SHP77 (cell line): ENCODE data around the gene VIPR1.
"Not testable (repeated sequence)": the region's sequence is repeated elsewhere in the genome, so short reads cannot be mapped to it uniquely, and the experiment has no call there.

Experiments
- DNase-seq, 2 experiments: peaks; one replicate each; lab custom pipeline; 2025; lab: John Stamatoyannopoulos, UW

The VIPR1 gene

DNA sequence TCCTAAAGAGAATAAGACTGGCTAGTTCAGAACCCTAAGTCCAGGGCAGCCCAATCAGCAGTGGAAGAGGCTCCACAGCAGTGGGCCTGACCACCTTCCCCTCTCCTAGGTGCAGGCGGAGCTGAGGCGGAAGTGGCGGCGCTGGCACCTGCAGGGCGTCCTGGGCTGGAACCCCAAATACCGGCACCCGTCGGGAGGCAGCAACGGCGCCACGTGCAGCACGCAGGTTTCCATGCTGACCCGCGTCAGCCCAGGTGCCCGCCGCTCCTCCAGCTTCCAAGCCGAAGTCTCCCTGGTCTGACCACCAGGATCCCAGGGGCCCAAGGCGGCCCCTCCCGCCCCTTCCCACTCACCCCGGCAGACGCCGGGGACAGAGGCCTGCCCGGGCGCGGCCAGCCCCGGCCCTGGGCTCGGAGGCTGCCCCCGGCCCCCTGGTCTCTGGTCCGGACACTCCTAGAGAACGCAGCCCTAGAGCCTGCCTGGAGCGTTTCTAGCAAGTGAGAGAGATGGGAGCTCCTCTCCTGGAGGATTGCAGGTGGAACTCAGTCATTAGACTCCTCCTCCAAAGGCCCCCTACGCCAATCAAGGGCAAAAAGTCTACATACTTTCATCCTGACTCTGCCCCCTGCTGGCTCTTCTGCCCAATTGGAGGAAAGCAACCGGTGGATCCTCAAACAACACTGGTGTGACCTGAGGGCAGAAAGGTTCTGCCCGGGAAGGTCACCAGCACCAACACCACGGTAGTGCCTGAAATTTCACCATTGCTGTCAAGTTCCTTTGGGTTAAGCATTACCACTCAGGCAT is 33.7 kb downstream of the VIPR1 start:
- DNase-seq = no peak

- no peak for DNase-seq
Measured at GRCh38 chr3:42537350-42537749, 34.9 kb downstream of the VIPR1 start.

DNA sequence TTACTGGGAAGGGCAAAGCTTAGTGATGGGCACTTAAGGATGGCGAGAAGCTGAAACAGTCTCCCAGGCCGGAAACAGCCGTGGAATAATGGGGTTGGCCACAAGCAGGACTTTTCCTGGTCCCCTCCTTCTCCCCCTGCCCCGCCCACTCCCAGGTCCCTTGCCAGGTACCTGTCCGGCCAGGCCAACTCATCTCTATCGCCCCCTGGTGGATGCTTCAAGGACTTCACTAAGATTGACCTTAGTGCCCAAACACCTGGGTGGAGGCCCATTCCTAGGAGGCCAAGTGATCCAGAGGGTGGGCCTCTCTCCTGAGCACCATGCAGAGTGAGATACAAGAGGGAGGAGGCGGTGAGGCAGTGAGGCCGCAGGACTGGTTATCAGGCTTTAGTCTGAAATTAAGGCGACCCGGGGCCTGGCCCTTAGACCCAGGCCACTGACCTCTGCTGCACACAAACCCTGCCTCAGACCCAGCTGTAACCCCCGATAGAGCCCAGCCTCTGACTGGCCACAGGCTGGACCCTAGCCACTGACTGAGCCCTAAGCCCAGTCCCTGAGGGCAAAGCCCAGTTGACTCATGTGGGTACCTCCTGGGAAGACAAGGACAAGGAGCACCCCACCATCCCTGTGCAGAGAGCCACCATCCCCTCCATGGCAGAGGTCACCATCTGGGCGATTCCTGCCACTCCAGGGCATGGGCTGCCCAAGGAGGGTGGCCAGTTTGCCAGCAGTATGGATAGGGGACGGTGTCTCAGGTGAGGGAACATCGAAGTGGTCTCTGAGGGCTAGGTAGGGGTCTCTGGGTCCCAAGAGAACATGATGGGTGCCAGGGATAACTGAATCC is 37.6 kb downstream of the VIPR1 start:
- peak; percentile 16 to 18 for DNase-seq

DNA sequence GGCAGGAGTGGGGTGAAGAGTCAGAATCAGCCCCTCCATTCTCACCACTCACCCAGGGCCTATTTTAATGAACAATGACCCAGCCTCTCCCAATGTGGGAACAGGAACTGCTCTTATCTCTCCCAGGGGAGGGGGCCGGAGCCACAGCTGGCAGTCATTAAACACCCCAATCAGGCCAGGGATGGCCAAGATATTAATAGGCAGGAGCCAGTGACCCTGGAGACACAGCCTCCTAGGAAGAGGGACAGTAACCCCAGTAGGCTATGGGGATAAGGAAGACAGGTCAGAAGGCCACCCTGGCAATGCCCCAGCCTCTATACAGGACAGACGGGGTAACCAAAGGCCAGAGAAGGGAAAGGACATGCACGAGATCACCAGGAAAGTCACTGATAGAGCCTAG is 38.6 kb downstream of the VIPR1 start:
- DNase-seq = no peak

DNA sequence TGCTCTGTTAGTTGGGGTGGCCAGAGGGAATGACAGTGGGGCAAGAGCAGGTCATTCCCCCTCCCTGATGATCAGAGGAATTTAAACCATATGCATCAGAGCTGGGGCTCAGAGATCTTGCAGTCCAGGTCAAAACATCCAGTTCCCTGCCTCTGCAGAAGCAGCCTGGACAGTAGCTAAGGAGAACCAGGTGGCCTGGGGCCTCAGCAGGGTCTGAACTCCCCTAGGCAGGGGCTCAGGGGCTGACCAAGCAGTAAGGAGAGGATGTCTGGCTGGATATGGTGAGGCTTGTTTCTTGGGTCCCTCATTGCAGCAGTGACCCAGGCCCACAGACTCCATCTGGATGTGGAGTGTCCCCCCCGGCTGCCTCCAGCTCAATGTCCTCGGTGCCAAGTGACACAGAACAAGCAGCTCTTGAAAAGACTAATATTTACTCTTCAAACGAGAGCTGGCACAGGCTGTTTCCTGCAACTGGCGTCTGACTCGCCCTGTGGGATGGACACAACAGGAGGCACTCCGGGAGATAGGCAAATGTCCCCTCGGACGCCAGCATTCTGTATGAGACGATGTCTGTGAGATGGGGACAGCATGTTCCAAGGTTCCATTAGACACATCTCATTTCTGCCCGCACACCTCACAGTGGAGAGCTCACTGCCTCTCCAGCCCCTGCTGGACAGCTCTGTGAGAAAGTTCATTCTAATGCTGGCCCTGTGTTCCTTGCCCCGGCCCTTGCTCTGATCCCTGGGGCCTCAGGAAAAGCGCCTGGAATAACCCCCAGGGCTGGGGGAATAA is 42.2 kb downstream of the VIPR1 start:
- DNase-seq = peak; percentile 79 to 86

- DNase-seq = no peak
Measured at GRCh38 chr3:42545284-42545900, 42.9 kb downstream of the VIPR1 start.

GRCh38 chr3:42546691-42547213 is 44.3 kb downstream of the VIPR1 start:
- DNase-seq = no peak

DNA sequence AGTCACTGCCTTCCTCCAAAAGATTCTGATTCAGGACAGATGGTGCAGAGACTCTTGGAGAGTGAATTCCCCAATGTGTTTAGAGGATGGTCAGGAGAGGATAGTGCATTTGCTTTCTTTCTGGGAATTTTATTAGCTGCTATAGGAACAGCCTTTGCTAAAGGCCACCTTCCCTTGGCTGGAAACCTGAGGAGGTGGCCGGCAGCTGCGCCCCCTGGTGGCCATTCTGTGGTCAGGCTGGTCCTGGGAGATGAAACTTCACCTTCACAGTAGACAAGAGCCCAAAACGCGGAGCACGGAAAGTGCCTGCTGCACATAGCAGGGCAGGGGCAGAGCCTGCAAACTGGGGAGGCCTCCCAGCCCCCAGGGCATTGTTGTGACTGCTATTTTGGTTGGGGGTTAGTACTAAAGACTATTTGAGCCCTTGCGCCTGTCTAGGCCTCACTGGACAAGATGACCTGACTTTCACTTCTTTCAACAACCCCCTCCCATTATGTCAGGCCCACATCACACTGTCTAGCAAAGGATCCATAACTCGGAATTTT is 45.0 kb downstream of the VIPR1 start:
- DNase-seq = peak; percentile 12 to 39

DNA sequence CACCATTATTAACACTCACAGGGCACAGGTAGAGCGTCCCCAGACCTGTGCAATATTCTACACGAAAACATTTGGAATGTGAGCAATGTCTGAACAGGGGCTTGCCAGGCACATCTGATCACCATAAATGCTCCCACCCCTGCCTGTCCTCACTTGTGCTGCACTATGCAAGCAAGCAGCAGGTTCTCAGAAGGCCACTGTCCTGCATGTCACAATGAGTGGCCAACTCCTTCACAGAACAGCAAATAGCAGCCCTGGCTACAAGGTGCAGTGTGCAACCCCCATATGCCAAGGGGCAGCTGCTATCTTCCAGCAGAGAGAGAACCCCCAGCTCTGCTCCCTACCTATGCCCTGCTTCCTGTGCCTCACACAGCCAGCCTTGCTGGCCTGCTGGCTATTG is 46.7 kb downstream of the VIPR1 start:
- DNase-seq = no peak

DNA sequence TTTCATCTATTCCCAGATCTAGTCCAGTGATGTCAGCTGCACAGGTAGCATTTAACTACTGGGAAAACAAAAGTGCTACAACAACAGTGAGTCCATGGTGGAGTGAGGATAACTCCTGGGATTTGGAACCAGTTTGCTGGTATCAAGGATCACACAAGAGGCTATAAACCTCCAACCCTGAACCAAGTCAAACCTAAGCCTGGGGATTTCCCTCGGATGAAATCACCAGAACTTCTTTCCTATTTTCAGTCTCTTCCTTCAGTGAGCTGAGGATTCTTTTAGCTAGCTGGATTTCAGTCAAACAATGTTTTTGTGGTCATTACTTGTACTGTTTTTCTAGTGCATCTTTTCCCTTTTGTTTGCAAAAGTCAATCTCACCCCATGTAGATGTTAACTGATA is 47.8 kb downstream of the VIPR1 start:
- DNase-seq = no peak

DNA sequence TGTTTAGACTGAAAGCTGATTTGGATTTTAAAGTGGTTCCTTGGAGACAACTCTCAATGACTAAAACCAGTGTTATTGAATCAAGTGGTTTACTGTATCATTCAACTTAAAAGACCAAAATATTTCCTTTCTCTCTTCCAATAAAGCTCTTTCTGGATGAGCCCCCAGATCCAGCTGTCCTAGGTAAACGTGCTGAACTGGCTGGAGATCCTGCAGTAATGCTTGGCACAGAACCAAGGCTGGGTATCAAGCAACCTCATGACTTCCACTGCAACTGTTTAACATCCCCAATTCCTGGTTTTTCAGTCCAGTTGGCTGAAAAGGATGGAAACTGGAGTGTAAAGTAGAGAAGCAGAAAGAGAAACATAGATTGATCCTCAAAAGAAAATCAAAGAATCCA is 50.4 kb downstream of the VIPR1 start:
- DNase-seq = no peak

GRCh38 chr3:42556089-42556632 is 53.7 kb downstream of the VIPR1 start:
- DNase-seq = no peak

DNA sequence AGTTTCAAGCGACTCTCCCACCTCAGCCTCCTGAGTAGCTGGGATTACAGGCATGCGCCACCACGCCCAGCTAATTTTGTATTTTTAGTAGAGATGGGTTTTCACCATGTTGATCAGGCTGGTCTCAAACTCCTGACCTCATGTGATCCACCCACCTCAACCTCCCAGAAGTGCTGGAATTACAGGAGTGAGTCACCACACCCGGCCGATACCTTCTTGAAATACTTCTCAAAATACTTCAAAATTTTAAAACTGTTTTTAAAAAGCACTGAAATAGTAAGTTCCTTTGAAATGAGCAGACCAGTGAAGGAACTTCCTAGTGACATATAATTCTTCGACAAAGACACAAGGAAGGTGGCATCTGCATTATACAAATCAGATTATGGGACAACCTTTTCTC is 54.4 kb downstream of the VIPR1 start:
- not testable (repeated sequence) for DNase-seq

GRCh38 chr3:42557854-42558253 is 55.4 kb downstream of the VIPR1 start:
- DNase-seq = no peak

- no peak for DNase-seq
Measured at GRCh38 chr3:42562047-42562907, 59.8 kb downstream of the VIPR1 start.

DNA sequence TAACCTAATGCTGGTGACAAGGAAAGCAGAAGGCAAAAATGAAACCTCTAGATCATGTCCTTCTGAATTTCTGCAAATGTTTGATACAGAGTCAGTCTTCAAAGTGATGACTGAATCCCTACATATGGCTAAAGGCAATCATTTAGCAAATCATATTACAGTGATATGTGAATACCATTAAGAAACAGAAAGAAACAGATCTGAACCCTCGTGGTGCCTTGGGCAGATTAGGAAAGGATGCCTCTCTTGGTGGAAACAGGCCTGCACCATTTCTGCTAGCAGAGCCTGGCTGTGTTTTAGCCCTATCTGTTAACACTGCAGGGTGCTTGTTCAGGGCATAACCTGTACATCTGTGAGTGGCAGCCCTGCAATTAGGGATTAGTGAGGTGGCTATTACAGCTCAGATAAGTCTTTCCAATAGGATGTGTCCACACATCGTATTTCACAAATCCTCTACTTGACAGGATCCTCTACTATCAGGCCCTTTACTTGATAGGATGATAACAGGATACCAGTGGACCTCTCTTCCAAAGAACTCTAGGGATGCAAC is 67.2 kb downstream of the VIPR1 start:
- DNase-seq = no peak

DNA sequence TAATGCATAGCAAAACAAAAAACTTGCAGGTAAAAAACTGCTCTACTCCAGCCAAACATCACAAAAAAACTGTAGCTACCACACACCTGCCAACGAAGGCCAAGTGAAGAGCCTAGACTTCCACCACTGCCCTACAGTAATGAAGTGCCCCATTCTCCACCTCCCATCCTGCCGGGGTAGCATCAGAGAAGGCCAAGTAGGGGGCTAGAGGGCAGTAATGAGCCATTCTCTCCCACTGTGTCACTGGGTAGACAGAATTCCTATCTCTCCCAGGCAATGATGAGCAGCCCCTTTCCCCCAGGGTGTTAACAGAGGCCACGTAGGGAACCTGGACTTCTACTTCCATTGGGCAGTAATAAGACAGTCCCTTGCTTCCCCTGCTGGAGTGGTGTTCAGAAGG is 69.8 kb downstream of the VIPR1 start:
- DNase-seq = peak; percentile 43 to 55

GRCh38 chr3:42575137-42575741 is 72.8 kb downstream of the VIPR1 start:
- DNase-seq = no peak

- no peak for DNase-seq
Measured at GRCh38 chr3:42578054-42578453, 75.6 kb downstream of the VIPR1 start.
